HG03103 (cell line): ENCODE results near the gene CDKN2D.

Experiments
- ATAC-seq: cut with Tn5 transposase; IDR thresholded peaks from one replicate; pipeline ENCODE4 v1.9.1; 2021; ENCODE audit warnings: low read depth; ENCODE audit not compliant: unreplicated experiment

CDKN2D gene

GRCh38 chr19:10568826-10569651, at the start of gene CDKN2D:
Gene CDKN2D, minus strand, starts transcription at chr19:10568979. Its CDS starts 326 bp downstream, at chr19:10568653.
- peak; percentile 57 for ATAC-seq

GRCh38 chr19:10617409-10618121, 48.8 kb upstream of the CDKN2D start:
- ATAC-seq = no peak

- no peak for ATAC-seq
Measured at GRCh38 chr19:10615429-10616023, 46.7 kb upstream of the CDKN2D start.

- no peak for ATAC-seq
Measured at GRCh38 chr19:10612499-10613119, 43.8 kb upstream of the CDKN2D start.

GRCh38 chr19:10611907-10612306, 43.1 kb upstream of the CDKN2D start:
- no peak for ATAC-seq

GRCh38 chr19:10604460-10604980, 35.7 kb upstream of the CDKN2D start:
- ATAC-seq = no peak

- ATAC-seq = no peak
Measured at GRCh38 chr19:10603873-10604459, 35.2 kb upstream of the CDKN2D start.

GRCh38 chr19:10603084-10603872, 34.5 kb upstream of the CDKN2D start:
- ATAC-seq = no peak

- ATAC-seq = peak; percentile 66
Measured at GRCh38 chr19:10602330-10603083, 33.7 kb upstream of the CDKN2D start.

GRCh38 chr19:10601999-10602329, 33.2 kb upstream of the CDKN2D start:
- ATAC-seq = no peak

GRCh38 chr19:10600149-10600548, 31.4 kb upstream of the CDKN2D start:
- no peak for ATAC-seq

GRCh38 chr19:10593820-10594637, 25.2 kb upstream of the CDKN2D start:
- no peak for ATAC-seq

GRCh38 chr19:10593148-10593547, 24.4 kb upstream of the CDKN2D start:
- ATAC-seq = no peak

- no peak for ATAC-seq
Measured at GRCh38 chr19:10587839-10588150, 19.0 kb upstream of the CDKN2D start.

- no peak for ATAC-seq
Measured at GRCh38 chr19:10587022-10587838, 18.5 kb upstream of the CDKN2D start, which contains the start of gene AP1M2. Gene AP1M2, minus strand, starts transcription at chr19:10587312. Its CDS starts 81 bp downstream, at chr19:10587231.

- no peak for ATAC-seq
Measured at GRCh38 chr19:10586396-10586795, 17.6 kb upstream of the CDKN2D start.

- no peak for ATAC-seq
Measured at GRCh38 chr19:10583036-10583776, 14.4 kb upstream of the CDKN2D start.
